GM18858 (cell line): ENCODE measurements around the gene TEKT2.

Source experiments
- ATAC-seq: cut with Tn5 transposase; IDR thresholded peaks from one replicate; pipeline ENCODE4 v1.9.1; 2021; ENCODE audit not compliant: unreplicated experiment

The TEKT2 gene

GRCh38 chr1:36087233-36088123, 3.6 kb downstream of the TEKT2 start:
- ATAC-seq = no peak

GRCh38 chr1:36088265-36088576, 4.3 kb downstream of the TEKT2 start:
- no peak for ATAC-seq

- ATAC-seq = peak; percentile 72
Measured at GRCh38 chr1:36088577-36089392, 4.9 kb downstream of the TEKT2 start, which contains the start of gene ADPRS. TSS of gene ADPRS (plus strand) at chr1:36088892. CDS start at chr1:36088905, 13 bp downstream.

- ATAC-seq = no peak
Measured at GRCh38 chr1:36089393-36090121, 5.7 kb downstream of the TEKT2 start.

GRCh38 chr1:36091141-36091540, 7.2 kb downstream of the TEKT2 start:
- ATAC-seq = no peak

GRCh38 chr1:36091698-36092097, 7.8 kb downstream of the TEKT2 start:
- ATAC-seq = no peak

GRCh38 chr1:36092166-36092797, 8.4 kb downstream of the TEKT2 start:
- ATAC-seq = no peak

- no peak for ATAC-seq
Measured at GRCh38 chr1:36092798-36093185, 8.9 kb downstream of the TEKT2 start.

- no peak for ATAC-seq
Measured at GRCh38 chr1:36093226-36093625, 9.3 kb downstream of the TEKT2 start.

GRCh38 chr1:36093929-36094328, 10.0 kb downstream of the TEKT2 start:
- no peak for ATAC-seq

GRCh38 chr1:36094621-36095061, 10.7 kb downstream of the TEKT2 start:
- ATAC-seq = no peak

- ATAC-seq = no peak
Measured at GRCh38 chr1:36095760-36096405, 12.0 kb downstream of the TEKT2 start.

GRCh38 chr1:36096500-36097432, 12.9 kb downstream of the TEKT2 start:
- no peak for ATAC-seq

- ATAC-seq = no peak
Measured at GRCh38 chr1:36097693-36098585, 14.0 kb downstream of the TEKT2 start.

- no peak for ATAC-seq
Measured at GRCh38 chr1:36098650-36099365, 14.9 kb downstream of the TEKT2 start.

GRCh38 chr1:36099681-36100341, 15.9 kb downstream of the TEKT2 start:
- no peak for ATAC-seq

GRCh38 chr1:36100376-36100775, 16.5 kb downstream of the TEKT2 start:
- ATAC-seq = no peak
